Keratinocyte (primary cell): ENCODE data around the gene GLDC.

ENCODE experiments used
- EZH2 ChIP-seq: IDR thresholded peaks from one replicate; pipeline ENCODE4 v1.6.1; 2012; ENCODE audit warnings: inconsistent platforms, mild to moderate bottlenecking, low read length, moderate library complexity
- TF ChIP-seq, protein P1 (sequence below), 3 experiments: IDR thresholded peaks in 1 of 3; conservative IDR thresholded peaks in 1 of 3; optimal IDR thresholded peaks in 1 of 3; 2 replicates in 2 of 3; 3 replicates in 1 of 3; pipeline versions ENCODE3 to v1.5.1; 2011; ENCODE audit warnings: low read length in 3 of 3, mild to moderate bottlenecking in 3 of 3, moderate library complexity in 2 of 3, control low read depth in 1 of 3, inconsistent platforms in 1 of 3; ENCODE audit not compliant: insufficient read depth in 2 of 3; ENCODE audit errors: extremely low read depth in 1 of 3

DNA sequence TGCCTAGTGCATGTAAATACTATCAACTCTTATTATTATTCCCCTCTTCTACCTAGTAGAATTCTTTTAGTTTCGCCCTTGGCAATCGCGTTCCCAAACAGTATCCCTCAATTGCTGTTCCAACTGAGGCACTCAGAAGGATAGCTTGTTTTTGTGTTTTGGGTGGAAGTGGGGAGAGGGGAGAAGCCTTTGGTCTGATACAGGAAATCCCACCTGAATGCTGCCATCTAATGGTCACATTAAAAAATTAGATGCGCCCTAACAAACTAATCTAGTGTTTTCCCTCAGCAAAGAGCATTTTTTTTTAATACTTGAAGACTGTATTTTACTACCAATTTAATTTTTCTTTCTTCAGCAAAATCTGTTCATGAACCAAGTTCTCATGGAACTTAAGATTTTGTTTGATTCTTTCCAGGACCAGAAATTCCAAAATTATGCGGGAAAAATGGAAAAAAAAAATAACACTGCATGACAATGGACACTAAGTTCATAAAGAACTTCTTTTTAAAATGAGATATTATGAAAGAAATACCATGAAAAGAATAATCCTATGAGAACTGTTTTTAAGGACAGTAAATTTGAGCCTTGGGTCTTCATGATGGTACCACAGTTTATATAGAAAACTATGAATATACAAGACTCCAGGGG, 22.2 kb upstream of the GLDC start:
- TF ChIP-seq, protein P1, sequence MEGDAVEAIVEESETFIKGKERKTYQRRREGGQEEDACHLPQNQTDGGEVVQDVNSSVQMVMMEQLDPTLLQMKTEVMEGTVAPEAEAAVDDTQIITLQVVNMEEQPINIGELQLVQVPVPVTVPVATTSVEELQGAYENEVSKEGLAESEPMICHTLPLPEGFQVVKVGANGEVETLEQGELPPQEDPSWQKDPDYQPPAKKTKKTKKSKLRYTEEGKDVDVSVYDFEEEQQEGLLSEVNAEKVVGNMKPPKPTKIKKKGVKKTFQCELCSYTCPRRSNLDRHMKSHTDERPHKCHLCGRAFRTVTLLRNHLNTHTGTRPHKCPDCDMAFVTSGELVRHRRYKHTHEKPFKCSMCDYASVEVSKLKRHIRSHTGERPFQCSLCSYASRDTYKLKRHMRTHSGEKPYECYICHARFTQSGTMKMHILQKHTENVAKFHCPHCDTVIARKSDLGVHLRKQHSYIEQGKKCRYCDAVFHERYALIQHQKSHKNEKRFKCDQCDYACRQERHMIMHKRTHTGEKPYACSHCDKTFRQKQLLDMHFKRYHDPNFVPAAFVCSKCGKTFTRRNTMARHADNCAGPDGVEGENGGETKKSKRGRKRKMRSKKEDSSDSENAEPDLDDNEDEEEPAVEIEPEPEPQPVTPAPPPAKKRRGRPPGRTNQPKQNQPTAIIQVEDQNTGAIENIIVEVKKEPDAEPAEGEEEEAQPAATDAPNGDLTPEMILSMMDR (optimal IDR thresholded peaks at IDR 0.05 in 1 of 3, IDR thresholded peaks at IDR 0.05 in 1 of 3, conservative IDR thresholded peaks at IDR 0.05 in 1 of 3; ENCODE audit: extremely low read depth in 1 of 3, insufficient read depth in 2 of 3, low read length in 3 of 3): peak; percentile 49 to 55 (median 50)
- TF ChIP-seq EZH2: no peak
